DMS 273 (cell line): ENCODE measurements around the gene USH2A.

Source experiments
- DNase-seq: peaks from one replicate; lab custom pipeline; 2025; ENCODE audit not compliant: unreplicated experiment; lab: John Stamatoyannopoulos, UW

Gene USH2A

GRCh38 chr1:215819114-215819513 is 604.1 kb downstream of the USH2A start:
- no peak for DNase-seq

- no peak for DNase-seq
Observed at GRCh38 chr1:215807911-215808436, 615.3 kb downstream of the USH2A start.

GRCh38 chr1:215807218-215807617 is 616.0 kb downstream of the USH2A start:
- no peak for DNase-seq

GRCh38 chr1:215797859-215798258 is 625.4 kb downstream of the USH2A start:
- no peak for DNase-seq

- DNase-seq: no peak
Observed at GRCh38 chr1:215794156-215794555, 629.1 kb downstream of the USH2A start.

- DNase-seq: peak; percentile 23
Observed at GRCh38 chr1:215793180-215793579, 630.1 kb downstream of the USH2A start.

GRCh38 chr1:215792446-215792845 is 630.8 kb downstream of the USH2A start:
- no peak for DNase-seq

GRCh38 chr1:215789981-215790380 is 633.3 kb downstream of the USH2A start:
- no peak for DNase-seq

- no peak for DNase-seq
Observed at GRCh38 chr1:215786997-215787396, 636.3 kb downstream of the USH2A start.

GRCh38 chr1:215780641-215781040 is 642.6 kb downstream of the USH2A start:
- no peak for DNase-seq

GRCh38 chr1:215780139-215780538 is 643.1 kb downstream of the USH2A start:
- peak; percentile 72 for DNase-seq

GRCh38 chr1:215779729-215780128 is 643.5 kb downstream of the USH2A start:
- peak; percentile 51 for DNase-seq

GRCh38 chr1:215777370-215777925 is 645.8 kb downstream of the USH2A start:
- DNase-seq: no peak

GRCh38 chr1:215776336-215776735 is 646.9 kb downstream of the USH2A start:
- DNase-seq: no peak

GRCh38 chr1:215772151-215772550 is 651.1 kb downstream of the USH2A start:
- DNase-seq: no peak

- no peak for DNase-seq
Observed at GRCh38 chr1:215768303-215768702, 654.9 kb downstream of the USH2A start.

GRCh38 chr1:215767761-215768160 is 655.5 kb downstream of the USH2A start:
- DNase-seq: no peak

GRCh38 chr1:215766521-215766920 is 656.7 kb downstream of the USH2A start:
- no peak for DNase-seq

- DNase-seq: no peak
Observed at GRCh38 chr1:215765833-215766232, 657.4 kb downstream of the USH2A start.

GRCh38 chr1:215761446-215761845 is 661.8 kb downstream of the USH2A start:
- DNase-seq: no peak

- DNase-seq: no peak
Observed at GRCh38 chr1:215754112-215754511, 669.1 kb downstream of the USH2A start.

GRCh38 chr1:215749414-215749813 is 673.8 kb downstream of the USH2A start:
- no peak for DNase-seq

GRCh38 chr1:215748431-215748830 is 674.8 kb downstream of the USH2A start:
- no peak for DNase-seq
